HepG2 (cell line): ENCODE results near the gene MEGF10.
"Not testable (repeated sequence)": the region's sequence is repeated elsewhere in the genome, so short reads cannot be mapped to it uniquely, and the experiment has no call there.

ENCODE experiments used
- ARID2 ChIP-seq: sonication (generic); formaldehyde crosslinking; IDR thresholded peaks from 2 replicates; pipeline ENCODE4 v1.8.1; 2022; ENCODE audit warnings: mild to moderate bottlenecking, missing genetic modification reagents, borderline replicate concordance
- JUND ChIP-seq: sonication (generic); formaldehyde crosslinking; IDR thresholded peaks from 2 replicates; pipeline ENCODE4 v1.8.0; 2022; ENCODE audit warnings: mild to moderate bottlenecking, missing genetic modification reagents
- MTA1 ChIP-seq: sonication (generic); formaldehyde crosslinking; IDR thresholded peaks from 2 replicates; pipeline ENCODE4 v1.4.0; 2020; ENCODE audit warnings: missing genetic modification reagents, mild to moderate bottlenecking, borderline replicate concordance

GRCh38 chr5:127268342-127268741, 22.3 kb upstream of the MEGF10 start:
- not testable (repeated sequence) for TF ChIP-seq MTA1, JUND, ARID2 (CRISPR knock-in tag)
